GM18951 (cell line): ENCODE data around the gene KCNK7.

Source experiments
- POLR2A ChIP-seq: IDR thresholded peaks from 4 replicates; pipeline ENCODE4 v1.6.1; 2011; ENCODE audit warnings: mild to moderate bottlenecking; ENCODE audit not compliant: insufficient read length, insufficient read depth; ENCODE audit errors: extremely low read depth
- in situ Hi-C: fragments of 300-500 bp; cut with MboI; formaldehyde crosslinking; loops from one replicate; pipeline ENCODE4 v1.12.0; 2022; ENCODE audit warnings: low sequenced_read_pairs, mixed read lengths, inconsistent platforms; ENCODE audit not compliant: unreplicated experiment

The KCNK7 gene

GRCh38 chr11:65595131-65595530, 469 bp downstream of the KCNK7 start:
- in situ Hi-C loops, result no loop called here
- TF ChIP-seq POLR2A, result no peak

GRCh38 chr11:65593518-65594414, 1.8 kb downstream of the KCNK7 start:
- in situ Hi-C loops, result no loop called here
- no peak for TF ChIP-seq POLR2A

GRCh38 chr11:65592858-65593517, 2.6 kb downstream of the KCNK7 start:
- TF ChIP-seq POLR2A, result no peak
- in situ Hi-C loops, result no loop called here

GRCh38 chr11:65591939-65592857, 3.4 kb downstream of the KCNK7 start:
- no peak for TF ChIP-seq POLR2A
- in situ Hi-C loops, result no loop called here

GRCh38 chr11:65590240-65590738, 5.3 kb downstream of the KCNK7 start:
- TF ChIP-seq POLR2A, result no peak
- in situ Hi-C loops, result no loop called here

GRCh38 chr11:65589444-65590239, 6.0 kb downstream of the KCNK7 start:
- no peak for TF ChIP-seq POLR2A
- in situ Hi-C loops, result no loop called here

GRCh38 chr11:65588199-65589054, 7.2 kb downstream of the KCNK7 start:
- peak; percentile 45 for TF ChIP-seq POLR2A
- in situ Hi-C loops, result no loop called here

- in situ Hi-C loops, result no loop called here
- TF ChIP-seq POLR2A, result no peak
These were observed 8.9 kb downstream of the KCNK7 start for GRCh38 chr11:65586676-65587075.

- TF ChIP-seq POLR2A, result no peak
These were observed 9.4 kb downstream of the KCNK7 start for GRCh38 chr11:65586247-65586630.

GRCh38 chr11:65585396-65586246, 10.0 kb downstream of the KCNK7 start:
- no peak for TF ChIP-seq POLR2A
- in situ Hi-C loops, result no loop called here

More at GRCh38 chr11:65586247-65586630, 9.4 kb downstream of the KCNK7 start:
- in situ Hi-C loops, result no loop called here
